Activated CD8-positive, alpha-beta memory T cell treated with anti-CD3 and anti-CD28 coated beads for 24 hours (primary cell): ENCODE data around the gene KIR2DL1.
"Not testable (repeated sequence)": the region's sequence is repeated elsewhere in the genome, so short reads cannot be mapped to it uniquely, and the experiment has no call there.

Experiments
- DNase-seq: peaks from one replicate; pipeline ENCODE4 v3.0.0-alpha.2; 2020

Gene KIR2DL1

DNA sequence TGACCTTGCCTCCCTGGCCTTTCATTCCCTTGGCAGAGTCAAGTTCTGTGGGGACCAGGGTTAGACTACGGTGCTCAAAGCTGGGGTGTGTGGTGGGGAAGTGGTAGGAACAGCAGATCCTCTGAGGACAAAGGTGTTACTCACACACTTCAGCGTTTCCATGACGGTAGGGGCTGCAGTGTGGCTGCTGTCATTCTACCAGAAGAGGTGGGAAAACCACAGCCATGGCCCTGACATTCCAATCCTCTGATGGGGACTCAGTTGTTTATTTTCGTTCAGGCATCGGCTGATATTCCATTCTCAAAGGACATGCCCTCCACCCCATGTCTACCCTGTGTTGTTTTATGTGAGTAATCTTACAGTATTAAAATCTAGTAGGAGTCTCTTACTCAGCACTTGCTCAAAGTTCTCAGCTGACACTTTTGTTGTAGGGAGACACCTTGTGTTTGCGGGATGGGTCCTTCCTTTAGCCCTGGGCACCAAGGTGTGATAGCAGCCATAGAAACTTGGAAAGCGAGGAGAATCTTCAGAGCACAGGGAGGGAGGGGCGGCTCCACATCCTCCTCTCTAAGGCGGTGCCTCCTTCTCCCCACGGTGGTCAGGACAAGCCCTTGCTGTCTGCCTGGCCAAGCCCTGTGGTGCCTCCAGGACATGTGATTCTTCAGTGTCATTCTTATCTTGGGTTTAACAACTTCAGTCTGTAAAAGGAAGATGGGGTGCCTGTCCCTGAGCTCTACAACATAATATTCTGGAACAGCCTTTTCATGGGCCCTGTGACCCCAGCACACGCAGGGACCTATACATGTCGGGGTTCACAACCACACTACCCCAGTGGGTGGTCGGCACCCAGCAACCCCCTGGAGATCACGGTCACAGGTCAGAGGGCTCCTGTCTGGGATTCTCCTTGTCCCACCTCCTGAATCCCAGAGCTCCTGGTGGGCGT lies 1.7 kb downstream of the KIR2DL1 start:
- DNase-seq, result peak; percentile 38

DNA sequence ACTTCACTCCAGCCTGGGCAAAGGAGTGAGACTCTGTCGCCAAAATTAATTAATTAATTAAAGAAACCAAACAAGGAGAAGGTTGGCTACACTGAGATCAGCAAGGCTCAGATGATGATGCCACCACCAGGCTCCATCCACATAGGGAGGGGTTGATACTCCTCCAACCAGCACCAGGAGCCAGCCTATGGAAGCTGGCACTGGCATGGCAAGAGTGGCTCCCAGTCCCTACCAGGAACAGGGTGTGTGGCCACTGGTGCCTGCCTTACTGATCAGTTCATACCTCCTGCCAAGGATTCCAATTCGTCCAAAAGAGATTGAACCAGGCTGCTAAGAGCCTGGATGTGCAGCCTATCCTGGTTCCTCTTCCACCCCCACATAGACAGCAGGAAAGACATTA lies 3.1 kb downstream of the KIR2DL1 start:
- not testable (repeated sequence) for DNase-seq

DNA sequence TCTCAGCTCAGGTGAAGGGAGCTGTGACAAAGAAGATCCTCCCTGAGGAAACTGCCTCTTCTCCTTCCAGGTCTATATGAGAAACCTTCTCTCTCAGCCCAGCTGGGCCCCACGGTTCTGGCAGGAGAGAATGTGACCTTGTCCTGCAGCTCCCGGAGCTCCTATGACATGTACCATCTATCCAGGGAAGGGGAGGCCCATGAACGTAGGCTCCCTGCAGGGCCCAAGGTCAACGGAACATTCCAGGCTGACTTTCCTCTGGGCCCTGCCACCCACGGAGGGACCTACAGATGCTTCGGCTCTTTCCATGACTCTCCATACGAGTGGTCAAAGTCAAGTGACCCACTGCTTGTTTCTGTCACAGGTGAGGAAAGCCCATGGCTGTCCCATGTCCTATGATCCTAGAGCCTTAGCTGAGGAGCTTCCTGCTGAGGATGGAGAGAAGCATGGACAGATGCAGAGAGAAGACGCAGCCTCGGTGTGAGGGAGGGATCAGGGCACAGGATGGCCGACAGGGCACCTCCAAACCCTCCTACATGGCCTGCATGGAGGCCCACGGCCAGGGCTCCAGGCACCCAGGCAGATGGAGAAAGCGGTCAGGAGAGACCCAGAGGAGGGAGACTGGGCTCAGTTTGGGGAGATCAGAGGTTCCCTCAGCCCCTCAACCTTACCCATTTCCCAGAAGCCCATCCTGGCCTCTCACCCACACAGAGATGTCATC lies 5.7 kb downstream of the KIR2DL1 start:
- DNase-seq, result peak; percentile 42

DNA sequence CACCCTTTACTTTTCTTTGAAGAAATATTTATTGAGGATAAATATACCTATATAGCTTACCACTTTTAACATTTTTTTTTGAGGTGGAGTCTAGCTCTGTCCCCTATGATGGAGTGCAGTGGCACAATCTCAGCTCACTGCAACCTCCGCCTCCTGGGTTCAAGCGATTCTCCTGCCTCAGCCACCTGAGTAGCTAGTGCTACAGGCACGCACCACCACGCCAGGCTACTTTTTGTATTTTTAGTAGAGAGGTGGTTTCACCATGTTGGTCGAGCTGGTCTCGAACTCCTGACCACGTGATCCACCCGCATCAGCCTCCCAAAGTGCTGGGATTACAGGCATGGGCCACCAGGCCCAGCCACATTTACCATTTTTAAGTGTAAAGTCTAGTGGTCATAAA lies 6.2 kb downstream of the KIR2DL1 start:
- DNase-seq, result not testable (repeated sequence)

DNA sequence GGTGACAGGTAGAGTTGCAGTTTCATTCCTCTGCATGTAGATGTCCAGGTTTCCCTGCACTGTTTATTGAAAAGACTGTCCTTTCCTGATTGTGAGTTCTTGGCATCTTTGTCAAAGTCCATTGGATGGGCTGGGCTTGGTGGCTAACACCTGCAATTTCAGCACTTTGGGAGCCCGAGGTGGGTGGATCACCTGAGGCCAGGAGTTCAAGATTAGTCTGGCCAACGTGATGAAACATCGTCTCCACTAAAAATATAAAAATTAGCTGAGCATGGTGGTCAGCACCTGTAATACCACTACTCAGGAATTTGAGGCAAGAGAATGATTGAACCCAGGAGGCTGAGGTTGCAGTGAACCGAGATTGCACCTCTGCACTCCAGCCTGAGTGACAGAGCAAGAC lies 8.3 kb downstream of the KIR2DL1 start:
- DNase-seq, result not testable (repeated sequence)

DNA sequence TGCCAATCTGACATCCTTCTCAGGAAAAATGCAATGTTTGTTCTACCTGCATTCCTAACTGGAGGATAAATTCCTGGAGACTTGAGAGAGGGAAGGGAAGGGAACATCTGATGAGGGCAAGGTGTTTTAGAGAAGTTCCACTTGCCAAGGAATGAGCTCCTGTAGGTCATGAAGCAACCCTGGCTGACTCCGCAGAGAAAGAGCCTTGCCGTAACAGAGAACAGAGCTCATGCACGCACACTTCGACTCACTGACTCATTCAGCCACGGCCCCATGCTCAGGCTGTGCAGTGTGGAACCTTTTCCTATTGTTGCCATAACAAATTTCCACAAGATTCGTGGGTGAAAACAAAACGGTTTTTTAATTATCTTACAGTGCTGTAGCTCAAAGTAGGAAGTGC lies 9.3 kb downstream of the KIR2DL1 start:
- DNase-seq, result not testable (repeated sequence)

DNA sequence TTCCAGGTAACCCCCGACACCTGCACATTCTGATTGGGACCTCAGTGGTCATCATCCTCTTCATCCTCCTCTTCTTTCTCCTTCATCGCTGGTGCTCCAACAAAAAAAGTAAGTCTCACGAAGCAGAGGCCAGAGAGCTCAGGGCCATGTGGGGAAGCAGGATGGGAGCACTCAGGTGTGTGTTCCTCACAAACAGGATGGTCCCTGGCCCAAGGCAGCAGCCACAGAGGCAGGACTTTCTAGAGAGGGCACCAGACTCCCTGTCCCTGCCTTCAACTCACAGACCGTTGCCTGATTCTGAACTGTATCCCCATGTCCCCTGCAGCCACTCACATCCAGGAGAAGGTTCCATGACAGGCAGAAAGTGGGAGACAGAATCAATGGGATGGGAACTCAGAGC lies 13.3 kb downstream of the KIR2DL1 start:
- not testable (repeated sequence) for DNase-seq

DNA sequence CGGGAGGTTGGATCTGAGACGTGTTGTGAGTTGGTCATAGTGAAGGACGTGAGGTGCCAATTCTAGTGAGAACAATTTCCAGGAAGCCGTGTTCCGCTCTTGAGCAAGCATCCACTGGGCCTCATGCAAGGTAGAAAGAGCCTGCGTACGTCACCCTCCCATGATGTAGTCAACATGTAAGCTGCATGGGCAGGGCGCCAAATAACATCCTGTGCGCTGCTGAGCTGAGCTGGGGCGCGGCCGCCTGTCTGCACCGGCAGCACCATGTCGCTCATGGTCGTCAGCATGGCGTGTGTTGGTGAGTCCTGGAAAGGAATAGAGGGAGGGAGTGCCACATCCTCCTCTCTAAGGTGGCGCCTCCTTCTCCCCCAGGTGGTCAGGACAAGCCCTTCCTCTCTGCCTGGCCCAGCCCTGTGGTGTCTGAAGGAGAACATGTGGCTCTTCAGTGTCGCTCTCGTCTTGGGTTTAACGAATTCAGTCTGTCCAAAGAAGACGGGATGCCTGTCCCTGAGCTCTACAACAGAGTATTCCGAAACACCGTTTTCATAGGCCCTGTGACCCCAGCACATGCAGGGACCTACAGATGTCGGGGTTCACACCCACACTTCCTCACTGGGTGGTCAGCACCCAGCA lies 16.6 kb downstream of the KIR2DL1 start:
- DNase-seq, result peak; percentile 38

DNA sequence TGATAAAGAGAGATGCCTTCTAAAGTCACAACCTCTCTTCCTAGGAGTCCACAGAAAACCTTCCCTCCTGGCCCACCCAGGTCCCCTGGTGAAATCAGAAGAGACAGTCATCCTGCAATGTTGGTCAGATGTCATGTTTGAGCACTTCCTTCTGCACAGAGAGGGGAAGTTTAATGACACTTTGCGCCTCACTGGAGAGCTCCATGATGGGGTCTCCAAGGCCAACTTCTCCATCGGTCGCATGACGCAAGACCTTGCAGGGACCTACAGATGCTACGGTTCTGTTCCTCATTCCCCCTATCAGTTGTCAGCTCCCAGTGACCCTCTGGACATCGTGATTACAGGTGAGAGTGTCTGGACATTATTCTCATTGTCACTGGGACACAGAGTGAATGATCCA lies 18.6 kb downstream of the KIR2DL1 start:
- DNase-seq, result not testable (repeated sequence)

DNA sequence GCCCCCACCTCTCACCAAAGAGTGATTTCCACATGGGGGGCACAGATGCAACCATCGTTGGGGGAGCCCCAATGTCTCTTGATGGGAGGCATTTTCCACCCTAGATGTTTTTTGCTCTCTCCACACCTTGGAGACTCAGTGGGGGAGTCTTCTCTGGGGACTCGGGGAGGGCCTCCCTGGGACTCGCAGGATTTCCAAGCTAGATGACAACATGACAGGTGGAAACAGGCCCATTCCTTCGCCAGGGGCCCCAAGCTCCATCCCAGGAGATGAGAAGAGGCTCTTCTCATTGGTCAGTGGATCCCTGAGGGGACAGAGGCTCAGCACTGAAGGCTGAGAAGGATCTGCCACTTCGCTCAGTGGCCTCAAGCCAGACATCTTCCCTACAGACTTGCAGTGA lies 21.1 kb downstream of the KIR2DL1 start:
- peak; percentile 41 for DNase-seq

DNA sequence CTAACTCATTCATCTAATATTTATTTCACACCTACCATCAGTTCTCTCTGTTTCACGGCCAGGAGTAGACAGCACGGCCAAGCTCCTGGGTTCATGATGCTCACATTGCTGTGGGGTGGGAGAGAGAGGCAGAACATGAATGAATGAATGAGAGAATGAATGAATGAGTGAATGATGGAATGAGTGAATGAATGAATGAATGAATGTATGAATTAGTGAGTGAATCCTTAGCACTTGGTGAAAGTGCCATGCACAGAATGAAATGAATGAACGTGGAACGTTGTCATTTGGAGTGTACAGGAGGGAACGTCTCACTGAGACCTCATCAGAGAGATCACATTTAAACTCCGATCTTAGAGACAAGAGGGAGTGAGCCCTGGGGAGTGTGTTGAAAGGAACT lies 21.9 kb downstream of the KIR2DL1 start:
- DNase-seq, result no peak

DNA sequence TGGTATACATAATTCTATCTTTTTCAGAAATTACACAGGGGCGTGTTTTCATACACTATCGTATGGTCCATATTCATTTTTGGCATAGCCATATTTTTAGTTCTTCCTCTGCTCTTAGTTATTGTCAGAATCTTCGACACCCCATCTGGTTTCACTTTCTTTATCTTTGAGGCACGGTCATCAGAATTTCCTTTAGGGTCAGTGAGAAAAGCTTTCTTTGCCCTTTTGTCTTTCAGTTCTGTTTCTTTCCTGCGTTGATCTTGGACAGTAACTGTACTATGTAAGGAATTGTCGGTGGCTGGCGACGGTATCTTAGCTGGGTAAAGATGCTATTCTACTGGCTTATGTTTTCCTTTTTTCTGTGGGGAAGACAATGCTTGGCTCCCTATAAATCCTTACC lies 23.2 kb downstream of the KIR2DL1 start:
- no peak for DNase-seq

DNA sequence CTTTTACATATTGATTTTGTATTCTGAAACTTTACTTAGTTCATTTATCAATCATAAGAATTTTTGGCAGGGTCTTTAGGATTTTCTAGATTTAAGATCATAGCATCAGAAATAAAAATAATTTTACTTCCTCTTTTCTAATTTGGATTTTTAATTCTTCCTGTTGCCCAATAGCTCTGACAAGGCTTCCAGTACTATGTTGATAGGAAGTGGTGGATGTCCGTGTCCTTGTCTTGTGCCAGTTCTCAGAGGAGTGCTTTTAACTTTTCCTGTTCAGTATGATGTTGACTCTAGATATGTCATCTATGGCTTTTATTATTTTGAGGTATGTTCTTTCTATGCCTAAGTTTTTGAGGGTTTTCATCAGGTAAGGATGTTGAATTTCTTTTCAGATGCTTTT lies 26.2 kb downstream of the KIR2DL1 start:
- DNase-seq, result no peak

DNA sequence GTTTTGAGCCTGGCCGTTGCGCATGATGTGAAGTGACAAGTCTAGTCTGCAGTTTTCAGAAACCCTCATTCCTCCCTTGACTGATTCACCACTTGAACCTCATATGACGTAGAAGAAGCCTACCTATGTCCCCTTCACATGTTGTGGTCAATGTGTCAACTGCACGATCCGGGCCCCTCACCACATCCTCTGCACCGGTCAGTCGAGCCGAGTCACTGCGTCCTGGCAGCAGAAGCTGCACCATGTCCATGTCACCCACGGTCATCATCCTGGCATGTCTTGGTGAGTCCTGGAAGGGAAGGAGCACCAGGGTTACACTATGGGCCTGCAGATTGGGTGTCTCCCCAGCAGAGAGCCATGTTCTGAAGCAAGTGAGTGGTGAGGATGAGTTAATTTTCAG lies 33.8 kb downstream of the KIR2DL1 start, which contains the start of gene KIR2DL4:
Gene KIR2DL4, plus strand, starts transcription at position 201 of the 400 bp plus-strand sequence. Its CDS starts 42 bp downstream, at position 243.
- peak; percentile 42 for DNase-seq

DNA sequence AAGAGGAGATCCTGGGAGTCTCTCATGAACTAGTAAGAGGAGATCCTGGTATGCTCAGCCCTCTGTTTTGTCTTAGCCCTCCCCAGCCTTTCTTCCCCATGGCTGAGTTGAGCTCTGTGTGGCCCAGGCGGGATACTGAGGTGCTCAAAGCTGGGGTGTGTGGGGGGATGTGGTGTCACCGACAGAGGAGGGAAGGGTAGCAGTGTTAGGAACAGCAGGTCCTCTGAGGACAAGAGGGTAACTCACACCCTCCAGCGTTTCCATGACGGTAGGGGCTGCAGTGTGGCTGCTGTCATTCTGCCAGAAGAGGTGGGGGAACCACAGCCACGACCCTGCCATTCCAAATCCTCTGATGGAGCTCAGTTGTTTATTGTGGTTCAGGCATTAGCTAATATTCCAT lies 34.5 kb downstream of the KIR2DL1 start:
- peak; percentile 38 for DNase-seq

DNA sequence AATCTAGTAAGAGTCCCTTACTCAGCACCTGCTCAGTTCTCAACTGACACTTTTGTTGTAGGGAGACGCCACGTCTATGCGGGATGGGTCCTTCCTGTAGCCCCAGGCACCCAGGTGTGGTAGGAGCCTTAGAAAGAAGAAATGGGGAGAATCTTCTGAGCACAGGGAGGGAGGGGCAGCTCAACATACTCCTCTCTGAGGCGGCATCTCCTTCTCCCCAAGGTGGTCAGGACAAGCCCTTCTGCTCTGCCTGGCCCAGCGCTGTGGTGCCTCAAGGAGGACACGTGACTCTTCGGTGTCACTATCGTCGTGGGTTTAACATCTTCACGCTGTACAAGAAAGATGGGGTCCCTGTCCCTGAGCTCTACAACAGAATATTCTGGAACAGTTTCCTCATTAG lies 35.0 kb downstream of the KIR2DL1 start:
- DNase-seq, result no peak

DNA sequence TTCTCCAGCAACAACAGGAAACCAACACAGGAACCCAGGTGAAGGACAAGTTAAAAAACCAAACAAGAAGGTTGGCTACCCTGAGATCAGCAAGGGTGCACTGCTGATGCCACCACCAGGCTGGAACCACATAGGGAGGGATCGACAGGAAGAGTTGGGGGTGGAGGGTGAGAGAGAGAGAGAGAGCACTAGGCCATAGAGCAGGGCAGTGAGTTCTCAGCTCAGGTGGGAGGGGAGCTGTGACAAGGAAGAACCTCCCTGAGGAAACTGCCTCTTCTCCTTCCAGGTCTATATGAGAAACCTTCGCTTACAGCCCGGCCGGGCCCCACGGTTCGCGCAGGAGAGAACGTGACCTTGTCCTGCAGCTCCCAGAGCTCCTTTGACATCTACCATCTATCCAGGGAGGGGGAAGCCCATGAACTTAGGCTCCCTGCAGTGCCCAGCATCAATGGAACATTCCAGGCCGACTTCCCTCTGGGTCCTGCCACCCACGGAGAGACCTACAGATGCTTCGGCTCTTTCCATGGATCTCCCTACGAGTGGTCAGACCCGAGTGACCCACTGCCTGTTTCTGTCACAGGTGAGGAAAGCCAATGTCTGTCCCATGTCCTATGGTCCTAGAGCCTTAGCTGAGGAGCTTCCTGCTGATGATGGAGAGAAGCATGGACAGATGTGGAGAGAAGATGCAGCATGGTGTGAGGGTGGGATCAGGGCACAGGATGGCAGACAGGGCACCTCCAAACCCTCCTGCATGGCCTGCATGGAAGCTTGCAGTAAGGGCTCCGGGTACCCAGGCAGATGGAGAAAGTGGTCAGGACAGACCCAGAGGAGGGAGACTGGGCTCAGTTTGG lies 36.3 kb downstream of the KIR2DL1 start:
- peak; percentile 15 for DNase-seq

DNA sequence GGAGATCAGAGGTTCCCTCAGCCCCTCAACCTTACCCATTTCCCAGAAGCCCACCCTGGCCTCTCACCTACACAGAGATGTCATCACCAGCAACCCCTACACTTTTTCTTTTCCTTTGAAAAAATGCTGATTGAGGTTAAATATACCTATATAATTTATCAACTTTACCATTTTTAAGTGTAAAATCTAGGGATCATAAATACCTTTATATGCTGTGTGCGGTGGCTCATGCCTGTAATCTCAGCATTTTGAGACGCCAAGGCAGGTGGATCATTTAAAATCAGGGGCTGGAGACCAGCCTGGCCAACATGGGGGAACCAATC lies 36.9 kb downstream of the KIR2DL1 start:
- DNase-seq, result no peak

DNA sequence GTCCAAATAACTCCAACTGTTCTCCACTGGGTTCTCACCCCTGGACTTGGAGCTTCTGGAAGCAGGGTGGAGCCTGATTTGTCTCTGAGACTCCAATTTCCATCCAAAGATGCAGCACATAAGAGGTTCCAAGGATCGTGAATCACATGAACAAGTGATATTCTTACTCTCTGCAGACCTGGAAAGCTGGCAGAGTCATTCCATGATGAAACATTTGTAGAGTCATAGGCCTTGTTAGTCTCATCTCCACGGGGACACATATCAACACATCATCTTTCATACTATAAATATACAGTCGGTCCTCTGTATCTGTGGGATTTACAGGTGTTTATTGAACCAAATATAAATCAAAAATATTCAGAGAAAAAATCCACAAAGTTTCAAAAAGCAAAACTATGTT lies 45.0 kb downstream of the KIR2DL1 start:
- not testable (repeated sequence) for DNase-seq

DNA sequence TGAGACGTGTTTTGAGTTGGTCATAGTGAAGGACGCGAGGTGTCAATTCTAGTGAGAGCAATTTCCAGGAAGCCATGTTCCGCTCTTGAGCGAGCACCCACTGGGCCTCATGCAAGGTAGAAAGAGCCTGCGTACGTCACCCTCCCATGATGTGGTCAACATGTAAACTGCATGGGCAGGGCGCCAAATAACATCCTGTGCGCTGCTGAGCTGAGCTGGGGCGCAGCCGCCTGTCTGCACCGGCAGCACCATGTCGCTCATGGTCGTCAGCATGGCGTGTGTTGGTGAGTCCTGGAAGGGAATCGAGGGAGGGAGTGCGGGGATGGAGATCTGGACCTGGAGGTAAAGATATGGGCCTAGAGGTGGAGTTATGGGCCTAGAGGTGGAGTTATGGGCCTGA lies 46.7 kb downstream of the KIR2DL1 start, which contains the start of gene KIR3DL1:
Gene KIR3DL1, plus strand, starts transcription at position 218 of the 400 bp plus-strand sequence.
- DNase-seq, result not testable (repeated sequence)

DNA sequence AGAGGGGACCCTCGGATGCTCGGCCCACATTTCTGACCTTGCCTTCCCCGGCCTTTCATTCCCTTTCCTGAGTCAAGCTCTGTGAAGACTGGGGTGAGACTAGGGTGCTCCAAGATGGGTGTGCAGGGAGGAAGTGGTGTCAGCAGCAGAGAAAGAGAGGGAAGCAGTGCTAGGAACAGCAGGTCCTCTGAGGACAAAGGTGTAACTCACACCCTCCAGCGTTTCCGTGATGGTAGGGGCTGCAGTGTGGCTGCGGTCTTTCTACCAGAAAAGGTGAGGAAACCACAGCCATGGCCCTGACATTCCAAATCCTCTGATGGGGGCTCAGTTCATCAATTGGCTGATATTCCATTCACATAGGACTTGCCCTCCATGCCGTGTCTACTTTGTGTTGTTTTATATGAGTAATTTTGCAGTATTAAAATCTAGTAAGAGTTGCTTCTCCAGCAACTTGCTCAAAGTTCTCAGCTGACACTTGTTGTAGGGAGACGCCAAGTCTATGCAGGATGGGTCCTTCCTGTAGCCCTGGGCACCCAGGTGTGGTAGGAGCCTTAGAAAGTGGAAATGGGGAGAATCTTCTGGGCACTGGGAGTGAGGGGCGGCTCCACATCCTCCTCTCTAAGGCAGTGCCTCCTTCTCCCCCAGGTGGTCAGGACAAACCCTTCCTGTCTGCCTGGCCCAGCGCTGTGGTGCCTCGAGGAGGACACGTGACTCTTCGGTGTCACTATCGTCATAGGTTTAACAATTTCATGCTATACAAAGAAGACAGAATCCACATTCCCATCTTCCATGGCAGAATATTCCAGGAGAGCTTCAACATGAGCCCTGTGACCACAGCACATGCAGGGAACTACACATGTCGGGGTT lies 48.3 kb downstream of the KIR2DL1 start:
- peak; percentile 19 for DNase-seq
